ENCODE measurements around the gene IFT43.

DNA sequence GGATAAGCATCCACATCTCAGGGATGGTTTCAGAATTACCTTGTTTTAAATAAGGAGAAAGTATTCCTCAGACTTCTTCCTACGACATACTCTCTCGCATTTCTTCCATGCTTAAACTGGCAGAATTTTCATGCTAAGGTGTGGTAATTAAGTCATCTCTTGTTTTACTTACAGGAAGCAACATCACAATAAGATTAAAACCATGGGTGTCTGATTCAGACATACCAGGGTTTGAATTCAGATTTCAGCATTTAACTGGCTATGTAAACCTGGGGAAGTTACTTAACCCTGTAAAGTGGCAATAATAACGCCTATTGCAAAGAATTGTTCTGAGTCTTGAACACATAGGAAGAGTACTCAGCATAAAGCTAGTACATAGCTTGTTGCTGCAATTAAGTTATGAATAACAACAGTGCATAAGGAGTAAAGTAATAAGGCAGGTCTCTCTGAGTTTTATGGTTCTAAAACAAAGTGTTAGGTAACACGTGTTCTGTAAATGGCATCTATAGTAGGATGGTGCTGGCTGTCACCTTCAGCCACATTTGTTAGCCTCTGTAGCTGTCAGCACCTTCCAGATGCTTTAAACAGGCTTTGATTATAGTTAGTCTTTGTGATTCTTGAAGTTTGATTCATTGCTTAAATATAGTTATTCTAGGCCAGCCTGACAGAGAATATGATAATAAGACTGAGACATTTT, 38.8 kb downstream of the IFT43 start:
- TF ChIP-seq, protein P1, sequence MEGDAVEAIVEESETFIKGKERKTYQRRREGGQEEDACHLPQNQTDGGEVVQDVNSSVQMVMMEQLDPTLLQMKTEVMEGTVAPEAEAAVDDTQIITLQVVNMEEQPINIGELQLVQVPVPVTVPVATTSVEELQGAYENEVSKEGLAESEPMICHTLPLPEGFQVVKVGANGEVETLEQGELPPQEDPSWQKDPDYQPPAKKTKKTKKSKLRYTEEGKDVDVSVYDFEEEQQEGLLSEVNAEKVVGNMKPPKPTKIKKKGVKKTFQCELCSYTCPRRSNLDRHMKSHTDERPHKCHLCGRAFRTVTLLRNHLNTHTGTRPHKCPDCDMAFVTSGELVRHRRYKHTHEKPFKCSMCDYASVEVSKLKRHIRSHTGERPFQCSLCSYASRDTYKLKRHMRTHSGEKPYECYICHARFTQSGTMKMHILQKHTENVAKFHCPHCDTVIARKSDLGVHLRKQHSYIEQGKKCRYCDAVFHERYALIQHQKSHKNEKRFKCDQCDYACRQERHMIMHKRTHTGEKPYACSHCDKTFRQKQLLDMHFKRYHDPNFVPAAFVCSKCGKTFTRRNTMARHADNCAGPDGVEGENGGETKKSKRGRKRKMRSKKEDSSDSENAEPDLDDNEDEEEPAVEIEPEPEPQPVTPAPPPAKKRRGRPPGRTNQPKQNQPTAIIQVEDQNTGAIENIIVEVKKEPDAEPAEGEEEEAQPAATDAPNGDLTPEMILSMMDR (conservative IDR thresholded peaks at IDR 0.05), result no peak
- no peak for TF ChIP-seq ZFX (IDR thresholded peaks at IDR 0.05)
